KMS-11 (cell line): ENCODE measurements around the gene CTU1.

ENCODE experiments used
- H2AFZ ChIP-seq: fragments of 200-600 bp; sonication (generic); 2 replicates; pipeline ENCODE4 v1.6.1; 2016; ENCODE audit warnings: antibody characterized with exemption, mixed run types, low read depth
- H3K27ac ChIP-seq: fragments of 200-600 bp; sonication (generic); 2 replicates; pipeline ENCODE4 v1.6.1; 2016; ENCODE audit warnings: mild to moderate bottlenecking, mixed run types
- H3K27me3 ChIP-seq: fragments of 200-600 bp; sonication (generic); 2 replicates; pipeline ENCODE4 v1.6.1; 2017; ENCODE audit warnings: mild to moderate bottlenecking, low read depth, mixed run types, moderate library complexity; ENCODE audit not compliant: insufficient read depth
- H3K36me3 ChIP-seq: fragments of 200-600 bp; sonication (generic); 2 replicates; pipeline ENCODE4 v1.6.1; 2017; ENCODE audit warnings: mild to moderate bottlenecking, mixed run types; ENCODE audit not compliant: insufficient read depth
- H3K4me1 ChIP-seq: fragments of 200-600 bp; sonication (generic); 2 replicates; pipeline ENCODE4 v1.6.1; 2016; ENCODE audit warnings: mild to moderate bottlenecking, low read depth, mixed run types; ENCODE audit not compliant: poor library complexity, severe bottlenecking
- H3K4me2 ChIP-seq: fragments of 200-600 bp; sonication (generic); 2 replicates; pipeline ENCODE4 v1.7.0; 2016; ENCODE audit warnings: mild to moderate bottlenecking, mixed run types
- H3K4me3 ChIP-seq: fragments of 200-600 bp; sonication (generic); IDR thresholded peaks from 2 replicates; pipeline ENCODE4 v1.6.1; 2017; ENCODE audit warnings: low read depth, low read length, mixed read lengths; ENCODE audit not compliant: insufficient read depth
- H3K79me2 ChIP-seq: fragments of 200-600 bp; sonication (generic); 2 replicates; pipeline ENCODE4 v1.6.1; 2016; ENCODE audit warnings: low read depth, mixed run types; ENCODE audit not compliant: insufficient read depth
- H3K9ac ChIP-seq: fragments of 200-600 bp; sonication (generic); 2 replicates; pipeline ENCODE4 v1.6.1; 2016; ENCODE audit warnings: mild to moderate bottlenecking, mixed run types
- H4K20me1 ChIP-seq: fragments of 200-600 bp; sonication (generic); 2 replicates; pipeline ENCODE4 v1.6.1; 2016; ENCODE audit warnings: mild to moderate bottlenecking, mixed run types; ENCODE audit not compliant: insufficient read depth
- CTCF ChIP-seq: fragments of 200-600 bp; sonication (generic); conservative IDR thresholded peaks from 2 replicates; pipeline ENCODE4 v1.6.1; 2017; ENCODE audit warnings: low read depth, mild to moderate bottlenecking, antibody characterized with exemption, low read length, moderate library complexity, mixed read lengths

The CTU1 gene

DNA sequence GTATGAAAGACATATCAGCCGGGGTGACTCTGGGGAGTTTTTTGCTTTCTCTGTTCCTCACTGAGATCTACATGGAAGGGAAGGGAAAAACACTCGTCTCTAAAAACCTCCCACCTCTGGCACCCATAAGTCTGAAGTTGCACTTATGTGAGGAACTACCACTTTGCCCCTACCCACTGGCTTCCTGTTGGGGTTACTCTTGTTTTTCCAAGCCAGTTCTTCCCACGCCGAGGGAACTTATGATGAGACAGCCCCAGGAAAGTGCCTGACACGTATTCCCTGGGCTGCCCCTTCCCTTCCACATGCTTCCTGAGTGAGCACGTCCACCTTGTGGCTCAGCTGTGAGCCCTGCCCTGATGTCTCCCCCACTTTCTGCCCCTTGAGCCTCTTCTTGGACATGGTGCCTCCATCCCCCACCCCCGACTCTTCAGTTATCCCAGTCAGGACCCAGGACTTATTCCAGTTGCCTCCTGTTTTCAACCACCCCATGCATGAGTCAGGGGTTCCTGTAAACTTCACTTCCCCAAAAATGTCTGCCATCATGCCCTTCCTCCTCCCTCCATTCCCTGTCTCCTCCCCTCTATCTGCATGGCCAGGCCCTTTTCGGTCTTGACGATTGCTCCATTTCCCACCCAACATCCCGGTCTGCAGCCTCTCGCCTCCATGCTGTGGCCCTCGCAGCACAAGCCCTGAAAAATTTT lies 28.8 kb upstream of the CTU1 start:
- H3K27ac ChIP-seq: no peak overlapping the region
- no peak overlapping the region for H3K4me2 ChIP-seq
- H3K79me2 ChIP-seq: no peaks in the 10 kb centered on the region
- H3K36me3 ChIP-seq: no peaks in the 10 kb centered on the region
- H3K9ac ChIP-seq: no peak overlapping the region
- TF ChIP-seq CTCF: no peak
- H4K20me1 ChIP-seq: no peaks in the 10 kb centered on the region
- H2AFZ ChIP-seq: no peak overlapping the region
- no peaks in the 10 kb centered on the region for H3K4me1 ChIP-seq
- H3K4me3 ChIP-seq: no peak overlapping the region
- peaks cover 16% of the 10 kb centered on the region; the same call in 1 of the 2 replicates for H3K27me3 ChIP-seq

DNA sequence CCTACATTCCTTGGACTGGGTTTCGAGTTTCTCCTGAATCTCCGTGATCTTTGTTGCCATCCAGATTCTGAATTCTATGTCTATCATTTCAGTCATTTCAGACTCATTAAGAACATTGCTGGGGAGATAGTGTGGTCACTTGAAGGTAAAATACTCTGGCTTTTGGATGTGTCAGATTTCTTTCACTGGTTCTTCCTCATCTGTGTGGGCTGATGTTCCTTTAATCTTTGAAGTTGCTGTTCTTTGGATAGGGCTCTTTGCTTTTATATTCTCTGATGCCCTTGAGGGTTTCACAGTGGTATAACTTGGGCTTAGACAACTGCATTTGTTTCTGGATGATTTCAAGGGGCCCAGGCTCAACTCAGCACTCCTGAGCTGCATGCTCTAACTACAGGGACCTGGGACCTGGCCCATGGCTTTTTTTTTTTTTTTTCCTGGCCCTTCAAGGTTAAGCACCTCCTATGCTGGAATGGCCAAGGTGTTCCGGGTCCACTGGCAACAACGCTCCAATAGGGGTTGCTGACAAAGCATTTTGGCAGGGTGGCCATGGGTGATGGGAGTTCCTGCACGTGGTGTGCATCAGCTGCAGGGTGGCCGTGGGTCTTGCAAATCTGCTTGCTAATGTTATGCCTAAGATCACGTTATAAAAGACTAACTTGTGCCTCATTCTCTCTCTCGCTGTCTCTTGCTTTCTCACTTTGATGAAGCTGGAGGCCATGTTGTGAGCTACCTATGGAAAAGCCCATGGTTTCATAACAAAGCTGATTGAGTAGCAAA lies 28.0 kb upstream of the CTU1 start:
- Histone ChIP-seq H3K36me3 (no peaks in the 10 kb centered on the region), H3K27me3 (peaks cover 16% of the 10 kb centered on the region; the same call in 1 of the 2 replicates), H3K79me2 (no peaks in the 10 kb centered on the region), H3K27ac (no peak overlapping the region), H3K4me2 (no peak overlapping the region), H3K4me1 (no peaks in the 10 kb centered on the region), H4K20me1 (no peaks in the 10 kb centered on the region), H3K4me3 (no peak overlapping the region), H2AFZ (no peak overlapping the region), H3K9ac (no peak overlapping the region)
- no peak for TF ChIP-seq CTCF

DNA sequence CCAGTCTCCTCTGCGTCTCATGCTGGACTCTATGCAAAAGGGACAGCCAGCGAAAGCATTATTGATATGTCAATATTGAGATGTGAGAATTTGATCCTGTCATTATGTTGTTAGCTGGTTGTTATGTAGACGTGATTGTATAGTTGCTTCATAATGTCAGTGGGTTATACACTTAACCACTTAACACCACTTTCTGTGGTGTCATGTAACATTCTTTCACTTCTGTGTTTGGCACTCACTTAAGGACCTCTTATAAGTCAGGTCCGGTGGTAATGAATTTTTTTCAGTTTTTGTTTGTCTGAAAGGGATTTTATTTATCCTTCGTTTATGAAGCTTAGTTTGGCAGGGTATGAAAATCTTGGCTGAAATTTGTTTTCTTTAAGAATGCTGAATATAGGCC lies 26.8 kb upstream of the CTU1 start:
- no peak for TF ChIP-seq CTCF
- peaks cover 11% of the 10 kb centered on the region; the same call in 1 of the 2 replicates for H3K27me3 ChIP-seq
- H2AFZ ChIP-seq: no peak overlapping the region
- no peak overlapping the region for H3K9ac ChIP-seq
- H3K79me2 ChIP-seq: no peaks in the 10 kb centered on the region
- H3K36me3 ChIP-seq: no peaks in the 10 kb centered on the region
- H3K4me1 ChIP-seq: no peaks in the 10 kb centered on the region
- H3K4me2 ChIP-seq: no peak overlapping the region
- H4K20me1 ChIP-seq: no peaks in the 10 kb centered on the region
- no peak overlapping the region for H3K27ac ChIP-seq
- H3K4me3 ChIP-seq: no peak overlapping the region

GRCh38 chr19:51131780-51132680 lies 23.8 kb upstream of the CTU1 start:
- Histone ChIP-seq H3K4me3 (no peak overlapping the region), H3K27ac (no peak overlapping the region)
- no peak for TF ChIP-seq CTCF

More at GRCh38 chr19:51131780-51132680, 23.8 kb upstream of the CTU1 start:
- no peak overlapping the region for H2AFZ ChIP-seq
- no peaks in the 10 kb centered on the region for H3K79me2 ChIP-seq
- H3K36me3 ChIP-seq: no peaks in the 10 kb centered on the region
- H3K9ac ChIP-seq: no peak overlapping the region
- no peaks in the 10 kb centered on the region for H3K4me1 ChIP-seq
- no peaks in the 10 kb centered on the region for H4K20me1 ChIP-seq
- no peak overlapping the region for H3K4me2 ChIP-seq
- peaks cover 18% of the 10 kb centered on the region; the same call in 1 of the 2 replicates for H3K27me3 ChIP-seq
